GM23338 (cell line): ENCODE measurements around the gene ERI3. TPM values are rescaled to one million over a fixed set of nuclear protein-coding genes. Genes with fewer than 3 reads are reported as not detected.

Experiments used
- ATAC-seq: fragments of 200-7000 bp; cut with Tn5 transposase; 3 replicates; pipeline ENCODE4 v1.9.1; 2020
- DNase-seq: peaks from one replicate; pipeline ENCODE4 v3.0.0-alpha.2; 2015; ENCODE audit warnings: low spot score
- H2AFZ ChIP-seq: fragments of 200-600 bp; sonication (generic); 2 replicates; pipeline ENCODE4 v1.8.0; 2016; ENCODE audit warnings: antibody characterized with exemption, mild to moderate bottlenecking, moderate library complexity
- H3F3A ChIP-seq: fragments of 200-600 bp; sonication (generic); replicated peaks from 2 replicates; pipeline ENCODE4 v1.8.0; 2017; ENCODE audit warnings: antibody characterized with exemption, mixed run types, low read depth
- H3K27ac ChIP-seq: fragments of 200-600 bp; sonication (generic); 2 replicates; pipeline ENCODE4 v1.6.1; 2016; ENCODE audit warnings: low read depth
- H3K27me3 ChIP-seq: fragments of 200-600 bp; sonication (generic); 2 replicates; pipeline ENCODE4 v1.8.0; 2016; ENCODE audit warnings: mild to moderate bottlenecking, mixed run types, moderate library complexity; ENCODE audit not compliant: insufficient read depth
- H3K36me3 ChIP-seq: fragments of 200-600 bp; sonication (generic); 2 replicates; pipeline ENCODE4 v1.8.0; 2016; ENCODE audit warnings: mild to moderate bottlenecking; ENCODE audit not compliant: insufficient read depth
- H3K4me1 ChIP-seq: fragments of 200-600 bp; sonication (generic); 2 replicates; pipeline ENCODE4 v1.8.0; 2016; ENCODE audit warnings: mild to moderate bottlenecking, moderate library complexity; ENCODE audit not compliant: insufficient read depth
- H3K4me2 ChIP-seq: fragments of 200-600 bp; sonication (generic); 2 replicates; pipeline ENCODE4 v1.7.1; 2017; ENCODE audit warnings: mixed run types
- H3K4me3 ChIP-seq: fragments of 200-600 bp; sonication (generic); 2 replicates; pipeline ENCODE4 v1.6.1; 2016; ENCODE audit warnings: mixed run types
- H3K79me2 ChIP-seq: fragments of 200-600 bp; sonication (generic); replicated peaks from 2 replicates; pipeline ENCODE4 v1.8.0; 2017; ENCODE audit warnings: mild to moderate bottlenecking; ENCODE audit not compliant: insufficient read depth
- H3K9me2 ChIP-seq: fragments of 200-600 bp; sonication (generic); 2 replicates; pipeline ENCODE4 v1.8.0; 2017; ENCODE audit not compliant: insufficient read depth
- H4K20me1 ChIP-seq: fragments of 200-600 bp; sonication (generic); replicated peaks from 2 replicates; pipeline ENCODE4 v1.8.0; 2017; ENCODE audit warnings: mild to moderate bottlenecking; ENCODE audit not compliant: insufficient read depth
- H3K27ac Mint-ChIP-seq: 2 replicates; pipeline ENCODE4 v1.8.0; 2020; ENCODE audit warnings: inconsistent platforms, mild to moderate bottlenecking, moderate library complexity, mixed read lengths
- H3K27me3 Mint-ChIP-seq: 3 replicates; pipeline ENCODE4 v1.8.0; 2022; ENCODE audit warnings: low read depth, mild to moderate bottlenecking, moderate library complexity, mixed read lengths, inconsistent platforms; ENCODE audit not compliant: insufficient read depth, poor library complexity
- H3K36me3 Mint-ChIP-seq: 3 replicates; pipeline ENCODE4 v1.8.0; 2021; ENCODE audit warnings: low read depth, mild to moderate bottlenecking, inconsistent platforms, moderate library complexity, mixed read lengths
- H3K4me1 Mint-ChIP-seq: 3 replicates; pipeline ENCODE4 v1.8.0; 2020; ENCODE audit warnings: mild to moderate bottlenecking, inconsistent platforms, mixed read lengths
- H3K4me3 Mint-ChIP-seq: 3 replicates; pipeline ENCODE4 v1.8.0; 2021; ENCODE audit warnings: moderate library complexity, mild to moderate bottlenecking, inconsistent platforms, mixed read lengths
- H3K9me3 Mint-ChIP-seq: 3 replicates; pipeline ENCODE4 v1.8.0; 2020; ENCODE audit warnings: moderate library complexity, mild to moderate bottlenecking, inconsistent platforms, mixed read lengths
- CREB1 ChIP-seq: fragments of 250-450 bp; sonication (Bioruptor Pico); IDR thresholded peaks from 2 replicates; pipeline ENCODE4 v1.5.0; 2020; ENCODE audit warnings: low read depth, mild to moderate bottlenecking, moderate library complexity
- CTCF ChIP-seq, 2 experiments: fragments of 200-600 bp in 1 of 2; sonication (generic) in 1 of 2; conservative IDR thresholded peaks; 2 replicates each; pipeline versions ENCODE4 v1.5.1 to v1.6.1; 2016 to 2017; ENCODE audit warnings: antibody characterized with exemption in 2 of 2, low read depth in 2 of 2, mild to moderate bottlenecking in 2 of 2, moderate library complexity in 1 of 2
- ETS1 ChIP-seq: IDR thresholded peaks from 2 replicates; pipeline ENCODE4 v1.6.1; 2016; ENCODE audit warnings: antibody characterized with exemption
- EZH2 ChIP-seq: fragments of 200-600 bp; sonication (generic); IDR thresholded peaks from one replicate; pipeline ENCODE4 v1.8.0; 2017; ENCODE audit warnings: antibody characterized with exemption, mild to moderate bottlenecking, low read depth; ENCODE audit not compliant: unreplicated experiment
- EZH2phosphoT487 ChIP-seq: fragments of 200-600 bp; sonication (generic); IDR thresholded peaks from one replicate; pipeline ENCODE4 v1.8.1; 2018; ENCODE audit warnings: antibody characterized with exemption; ENCODE audit not compliant: unreplicated experiment
- JUNB ChIP-seq: IDR thresholded peaks from one replicate; pipeline ENCODE4 v1.6.1; 2016; ENCODE audit warnings: antibody characterized with exemption; ENCODE audit not compliant: unreplicated experiment
- NANOG ChIP-seq: IDR thresholded peaks from 2 replicates; pipeline ENCODE4 v1.6.1; 2016; ENCODE audit warnings: antibody characterized with exemption, borderline replicate concordance
- POLR2AphosphoS5 ChIP-seq: IDR thresholded peaks from 2 replicates; pipeline ENCODE4 v1.6.1; 2016; ENCODE audit warnings: antibody characterized with exemption, low read depth
- REST ChIP-seq: IDR thresholded peaks from one replicate; pipeline ENCODE4 v1.6.1; 2018; ENCODE audit warnings: antibody characterized with exemption; ENCODE audit not compliant: unreplicated experiment
- STAT1 ChIP-seq: IDR thresholded peaks from one replicate; pipeline ENCODE4 v1.6.1; 2016; ENCODE audit warnings: antibody characterized with exemption; ENCODE audit not compliant: unreplicated experiment
- ZNF114 ChIP-seq: fragments of 250-450 bp; sonication (Bioruptor Pico); IDR thresholded peaks from 2 replicates; pipeline ENCODE4 v1.5.0; 2020; ENCODE audit warnings: mild to moderate bottlenecking, moderate library complexity
- ZNF331 ChIP-seq: fragments of 250-450 bp; sonication (Bioruptor Pico); IDR thresholded peaks from 2 replicates; pipeline ENCODE4 v1.5.0; 2020; ENCODE audit warnings: low read depth, mild to moderate bottlenecking, moderate library complexity
- polyA plus RNA-seq: library from polyadenylated mRNA; unstranded; fragments of >200 nt; fragmentation: Nextera tagmentation; extraction: Ambion mirVana; gene quantifications from 2 replicates; pipeline ENCODE4 v1.2.1, GENCODE V29; 2016
- total RNA-seq: library from RNA; depleted of rRNA; stranded (reverse); fragments of >200 nt; shearing (Covaris generic); gene quantifications from 2 replicates; pipeline ENCODE4 v1.2.3, GENCODE V29; 2014
- TF ChIP-seq, protein P1 (sequence below): fragments of 250-450 bp; sonication (Bioruptor Pico); IDR thresholded peaks from 2 replicates; pipeline ENCODE4 v1.5.0; 2020; ENCODE audit warnings: mild to moderate bottlenecking, moderate library complexity

ERI3 gene
- total and polyA plus RNA-seq, 2 experiments from 2014 or later, result 63.0 to 70.1 TPM

- peaks cover 9% of the 10 kb centered on the region; the same call in 1 of the 2 replicates for H3K4me1 ChIP-seq
- H3K4me3 Mint-ChIP-seq, result no peak overlapping the region
- H3K4me3 ChIP-seq, result no peak overlapping the region
- peaks cover 10% of the 10 kb centered on the region for H3K27me3 Mint-ChIP-seq
- H3K9me2 ChIP-seq, result no peaks in the 10 kb centered on the region
- H3F3A ChIP-seq, result no peaks in the 10 kb centered on the region
- DNase-seq (no peak), ATAC-seq (no peak)
- H3K36me3 ChIP-seq, result no peaks in the 10 kb centered on the region
- no peak overlapping the region for H2AFZ ChIP-seq
- H3K9me3 Mint-ChIP-seq, result no peaks in the 10 kb centered on the region
- H3K27ac ChIP-seq, result no peak overlapping the region
- H3K27ac Mint-ChIP-seq, result no peak overlapping the region
- H3K4me1 Mint-ChIP-seq, result peaks cover 29% of the 10 kb centered on the region
- 0 out of 2 replicates have a peak, but pooled peaks cover 2% of the 10 kb centered on the region for H4K20me1 ChIP-seq
- peaks cover 6% of the 10 kb centered on the region; the same call in 2 of the 3 replicates for H3K36me3 Mint-ChIP-seq
- no peaks in the 10 kb centered on the region for H3K79me2 ChIP-seq
- no peak for TF ChIP-seq STAT1
- TF ChIP-seq ETS1, result no peak
- TF ChIP-seq, protein P1, sequence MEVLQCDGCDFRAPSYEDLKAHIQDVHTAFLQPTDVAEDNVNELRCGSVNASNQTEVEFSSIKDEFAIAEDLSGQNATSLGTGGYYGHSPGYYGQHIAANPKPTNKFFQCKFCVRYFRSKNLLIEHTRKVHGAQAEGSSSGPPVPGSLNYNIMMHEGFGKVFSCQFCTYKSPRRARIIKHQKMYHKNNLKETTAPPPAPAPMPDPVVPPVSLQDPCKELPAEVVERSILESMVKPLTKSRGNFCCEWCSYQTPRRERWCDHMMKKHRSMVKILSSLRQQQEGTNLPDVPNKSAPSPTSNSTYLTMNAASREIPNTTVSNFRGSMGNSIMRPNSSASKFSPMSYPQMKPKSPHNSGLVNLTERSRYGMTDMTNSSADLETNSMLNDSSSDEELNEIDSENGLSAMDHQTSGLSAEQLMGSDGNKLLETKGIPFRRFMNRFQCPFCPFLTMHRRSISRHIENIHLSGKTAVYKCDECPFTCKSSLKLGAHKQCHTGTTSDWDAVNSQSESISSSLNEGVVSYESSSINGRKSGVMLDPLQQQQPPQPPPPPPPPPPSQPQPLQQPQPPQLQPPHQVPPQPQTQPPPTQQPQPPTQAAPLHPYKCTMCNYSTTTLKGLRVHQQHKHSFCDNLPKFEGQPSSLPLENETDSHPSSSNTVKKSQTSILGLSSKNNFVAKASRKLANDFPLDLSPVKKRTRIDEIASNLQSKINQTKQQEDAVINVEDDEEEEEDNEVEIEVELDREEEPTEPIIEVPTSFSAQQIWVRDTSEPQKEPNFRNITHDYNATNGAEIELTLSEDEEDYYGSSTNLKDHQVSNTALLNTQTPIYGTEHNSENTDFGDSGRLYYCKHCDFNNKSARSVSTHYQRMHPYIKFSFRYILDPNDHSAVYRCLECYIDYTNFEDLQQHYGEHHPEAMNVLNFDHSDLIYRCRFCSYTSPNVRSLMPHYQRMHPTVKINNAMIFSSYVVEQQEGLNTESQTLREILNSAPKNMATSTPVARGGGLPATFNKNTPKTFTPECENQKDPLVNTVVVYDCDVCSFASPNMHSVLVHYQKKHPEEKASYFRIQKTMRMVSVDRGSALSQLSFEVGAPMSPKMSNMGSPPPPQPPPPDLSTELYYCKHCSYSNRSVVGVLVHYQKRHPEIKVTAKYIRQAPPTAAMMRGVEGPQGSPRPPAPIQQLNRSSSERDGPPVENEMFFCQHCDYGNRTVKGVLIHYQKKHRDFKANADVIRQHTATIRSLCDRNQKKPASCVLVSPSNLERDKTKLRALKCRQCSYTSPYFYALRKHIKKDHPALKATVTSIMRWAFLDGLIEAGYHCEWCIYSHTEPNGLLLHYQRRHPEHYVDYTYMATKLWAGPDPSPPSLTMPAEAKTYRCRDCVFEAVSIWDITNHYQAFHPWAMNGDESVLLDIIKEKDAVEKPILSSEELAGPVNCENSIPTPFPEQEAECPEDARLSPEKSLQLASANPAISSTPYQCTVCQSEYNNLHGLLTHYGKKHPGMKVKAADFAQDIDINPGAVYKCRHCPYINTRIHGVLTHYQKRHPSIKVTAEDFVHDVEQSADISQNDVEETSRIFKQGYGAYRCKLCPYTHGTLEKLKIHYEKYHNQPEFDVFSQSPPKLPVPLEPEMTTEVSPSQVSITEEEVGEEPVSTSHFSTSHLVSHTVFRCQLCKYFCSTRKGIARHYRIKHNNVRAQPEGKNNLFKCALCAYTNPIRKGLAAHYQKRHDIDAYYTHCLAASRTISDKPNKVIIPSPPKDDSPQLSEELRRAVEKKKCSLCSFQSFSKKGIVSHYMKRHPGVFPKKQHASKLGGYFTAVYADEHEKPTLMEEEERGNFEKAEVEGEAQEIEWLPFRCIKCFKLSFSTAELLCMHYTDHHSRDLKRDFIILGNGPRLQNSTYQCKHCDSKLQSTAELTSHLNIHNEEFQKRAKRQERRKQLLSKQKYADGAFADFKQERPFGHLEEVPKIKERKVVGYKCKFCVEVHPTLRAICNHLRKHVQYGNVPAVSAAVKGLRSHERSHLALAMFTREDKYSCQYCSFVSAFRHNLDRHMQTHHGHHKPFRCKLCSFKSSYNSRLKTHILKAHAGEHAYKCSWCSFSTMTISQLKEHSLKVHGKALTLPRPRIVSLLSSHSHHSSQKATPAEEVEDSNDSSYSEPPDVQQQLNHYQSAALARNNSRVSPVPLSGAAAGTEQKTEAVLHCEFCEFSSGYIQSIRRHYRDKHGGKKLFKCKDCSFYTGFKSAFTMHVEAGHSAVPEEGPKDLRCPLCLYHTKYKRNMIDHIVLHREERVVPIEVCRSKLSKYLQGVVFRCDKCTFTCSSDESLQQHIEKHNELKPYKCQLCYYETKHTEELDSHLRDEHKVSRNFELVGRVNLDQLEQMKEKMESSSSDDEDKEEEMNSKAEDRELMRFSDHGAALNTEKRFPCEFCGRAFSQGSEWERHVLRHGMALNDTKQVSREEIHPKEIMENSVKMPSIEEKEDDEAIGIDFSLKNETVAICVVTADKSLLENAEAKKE (CRISPR knock-in tag), result no peak
- TF ChIP-seq REST, result no peak
- TF ChIP-seq POLR2AphosphoS5, result no peak
- no peak for TF ChIP-seq ZNF331 (CRISPR knock-in tag)
- no peak for TF ChIP-seq NANOG
- TF ChIP-seq JUNB, result no peak
- no peak for TF ChIP-seq EZH2
- no peak for TF ChIP-seq ZNF114 (CRISPR knock-in tag)
- TF ChIP-seq CREB1 (CRISPR knock-in tag), result no peak
- TF ChIP-seq CTCF (conservative IDR thresholded peaks at IDR 0.05; ENCODE audit: low read depth in 2 of 2), result no peak
- TF ChIP-seq EZH2phosphoT487, result no peak
- no peaks in the 10 kb centered on the region for H3K27me3 ChIP-seq
- no peak overlapping the region for H3K4me2 ChIP-seq
Observed at GRCh38 chr1:44240802-44241671, 114.0 kb downstream of the ERI3 start.
